ENCODE data around the gene SOX18. TPM values are rescaled to one million over a fixed set of nuclear protein-coding genes. Genes with fewer than 3 reads are reported as not detected.

SOX18 gene
- total and polyA plus RNA-seq, 2 of the 13 experiments (the other 11 are each of a cell fraction or from before 2014, with no cell fraction given) = 1.6 to 1.9 TPM

GRCh38 chr20:64049878-64050260, 430 bp upstream of the SOX18 start (continued):
- TF ChIP-seq, protein P1, sequence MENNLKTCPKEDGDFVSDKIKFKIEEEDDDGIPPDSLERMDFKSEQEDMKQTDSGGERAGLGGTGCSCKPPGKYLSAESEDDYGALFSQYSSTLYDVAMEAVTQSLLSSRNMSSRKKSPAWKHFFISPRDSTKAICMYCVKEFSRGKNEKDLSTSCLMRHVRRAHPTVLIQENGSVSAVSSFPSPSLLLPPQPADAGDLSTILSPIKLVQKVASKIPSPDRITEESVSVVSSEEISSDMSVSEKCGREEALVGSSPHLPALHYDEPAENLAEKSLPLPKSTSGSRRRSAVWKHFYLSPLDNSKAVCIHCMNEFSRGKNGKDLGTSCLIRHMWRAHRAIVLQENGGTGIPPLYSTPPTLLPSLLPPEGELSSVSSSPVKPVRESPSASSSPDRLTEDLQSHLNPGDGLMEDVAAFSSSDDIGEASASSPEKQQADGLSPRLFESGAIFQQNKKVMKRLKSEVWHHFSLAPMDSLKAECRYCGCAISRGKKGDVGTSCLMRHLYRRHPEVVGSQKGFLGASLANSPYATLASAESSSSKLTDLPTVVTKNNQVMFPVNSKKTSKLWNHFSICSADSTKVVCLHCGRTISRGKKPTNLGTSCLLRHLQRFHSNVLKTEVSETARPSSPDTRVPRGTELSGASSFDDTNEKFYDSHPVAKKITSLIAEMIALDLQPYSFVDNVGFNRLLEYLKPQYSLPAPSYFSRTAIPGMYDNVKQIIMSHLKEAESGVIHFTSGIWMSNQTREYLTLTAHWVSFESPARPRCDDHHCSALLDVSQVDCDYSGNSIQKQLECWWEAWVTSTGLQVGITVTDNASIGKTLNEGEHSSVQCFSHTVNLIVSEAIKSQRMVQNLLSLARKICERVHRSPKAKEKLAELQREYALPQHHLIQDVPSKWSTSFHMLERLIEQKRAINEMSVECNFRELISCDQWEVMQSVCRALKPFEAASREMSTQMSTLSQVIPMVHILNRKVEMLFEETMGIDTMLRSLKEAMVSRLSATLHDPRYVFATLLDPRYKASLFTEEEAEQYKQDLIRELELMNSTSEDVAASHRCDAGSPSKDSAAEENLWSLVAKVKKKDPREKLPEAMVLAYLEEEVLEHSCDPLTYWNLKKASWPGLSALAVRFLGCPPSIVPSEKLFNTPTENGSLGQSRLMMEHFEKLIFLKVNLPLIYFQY (CRISPR knock-in tag; IDR thresholded peaks at IDR 0.05; ENCODE audit: borderline replicate concordance) = no peak; the same call in 1 of the 2 replicates
- TF ChIP-seq, protein P2, sequence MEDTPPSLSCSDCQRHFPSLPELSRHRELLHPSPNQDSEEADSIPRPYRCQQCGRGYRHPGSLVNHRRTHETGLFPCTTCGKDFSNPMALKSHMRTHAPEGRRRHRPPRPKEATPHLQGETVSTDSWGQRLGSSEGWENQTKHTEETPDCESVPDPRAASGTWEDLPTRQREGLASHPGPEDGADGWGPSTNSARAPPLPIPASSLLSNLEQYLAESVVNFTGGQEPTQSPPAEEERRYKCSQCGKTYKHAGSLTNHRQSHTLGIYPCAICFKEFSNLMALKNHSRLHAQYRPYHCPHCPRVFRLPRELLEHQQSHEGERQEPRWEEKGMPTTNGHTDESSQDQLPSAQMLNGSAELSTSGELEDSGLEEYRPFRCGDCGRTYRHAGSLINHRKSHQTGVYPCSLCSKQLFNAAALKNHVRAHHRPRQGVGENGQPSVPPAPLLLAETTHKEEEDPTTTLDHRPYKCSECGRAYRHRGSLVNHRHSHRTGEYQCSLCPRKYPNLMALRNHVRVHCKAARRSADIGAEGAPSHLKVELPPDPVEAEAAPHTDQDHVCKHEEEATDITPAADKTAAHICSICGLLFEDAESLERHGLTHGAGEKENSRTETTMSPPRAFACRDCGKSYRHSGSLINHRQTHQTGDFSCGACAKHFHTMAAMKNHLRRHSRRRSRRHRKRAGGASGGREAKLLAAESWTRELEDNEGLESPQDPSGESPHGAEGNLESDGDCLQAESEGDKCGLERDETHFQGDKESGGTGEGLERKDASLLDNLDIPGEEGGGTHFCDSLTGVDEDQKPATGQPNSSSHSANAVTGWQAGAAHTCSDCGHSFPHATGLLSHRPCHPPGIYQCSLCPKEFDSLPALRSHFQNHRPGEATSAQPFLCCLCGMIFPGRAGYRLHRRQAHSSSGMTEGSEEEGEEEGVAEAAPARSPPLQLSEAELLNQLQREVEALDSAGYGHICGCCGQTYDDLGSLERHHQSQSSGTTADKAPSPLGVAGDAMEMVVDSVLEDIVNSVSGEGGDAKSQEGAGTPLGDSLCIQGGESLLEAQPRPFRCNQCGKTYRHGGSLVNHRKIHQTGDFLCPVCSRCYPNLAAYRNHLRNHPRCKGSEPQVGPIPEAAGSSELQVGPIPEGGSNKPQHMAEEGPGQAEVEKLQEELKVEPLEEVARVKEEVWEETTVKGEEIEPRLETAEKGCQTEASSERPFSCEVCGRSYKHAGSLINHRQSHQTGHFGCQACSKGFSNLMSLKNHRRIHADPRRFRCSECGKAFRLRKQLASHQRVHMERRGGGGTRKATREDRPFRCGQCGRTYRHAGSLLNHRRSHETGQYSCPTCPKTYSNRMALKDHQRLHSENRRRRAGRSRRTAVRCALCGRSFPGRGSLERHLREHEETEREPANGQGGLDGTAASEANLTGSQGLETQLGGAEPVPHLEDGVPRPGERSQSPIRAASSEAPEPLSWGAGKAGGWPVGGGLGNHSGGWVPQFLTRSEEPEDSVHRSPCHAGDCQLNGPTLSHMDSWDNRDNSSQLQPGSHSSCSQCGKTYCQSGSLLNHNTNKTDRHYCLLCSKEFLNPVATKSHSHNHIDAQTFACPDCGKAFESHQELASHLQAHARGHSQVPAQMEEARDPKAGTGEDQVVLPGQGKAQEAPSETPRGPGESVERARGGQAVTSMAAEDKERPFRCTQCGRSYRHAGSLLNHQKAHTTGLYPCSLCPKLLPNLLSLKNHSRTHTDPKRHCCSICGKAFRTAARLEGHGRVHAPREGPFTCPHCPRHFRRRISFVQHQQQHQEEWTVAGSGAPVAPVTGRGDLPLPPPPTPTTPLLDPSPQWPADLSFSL (CRISPR knock-in tag; IDR thresholded peaks at IDR 0.05) = peak; percentile 41; the same call in 1 of the 2 replicates
- no peak for TF ChIP-seq IKZF1 (IDR thresholded peaks at IDR 0.05)
- peak; percentile 80; the same call in 1 of the 2 replicates for TF ChIP-seq MTF2 (CRISPR knock-in tag; IDR thresholded peaks at IDR 0.05; ENCODE audit: borderline replicate concordance)

Data from HepG2 (cell line).